GM12801 (cell line): ENCODE measurements around the gene AGPAT3.

Experiments
- TF ChIP-seq, protein P1 (sequence below): IDR thresholded peaks from one replicate; pipeline ENCODE4 v1.5.1; 2011; ENCODE audit warnings: control low read depth; ENCODE audit not compliant: insufficient read length; ENCODE audit errors: extremely low read depth

Gene AGPAT3

GRCh38 chr21:43926196-43926595 lies 61.2 kb downstream of the AGPAT3 start:
- TF ChIP-seq, protein P1, sequence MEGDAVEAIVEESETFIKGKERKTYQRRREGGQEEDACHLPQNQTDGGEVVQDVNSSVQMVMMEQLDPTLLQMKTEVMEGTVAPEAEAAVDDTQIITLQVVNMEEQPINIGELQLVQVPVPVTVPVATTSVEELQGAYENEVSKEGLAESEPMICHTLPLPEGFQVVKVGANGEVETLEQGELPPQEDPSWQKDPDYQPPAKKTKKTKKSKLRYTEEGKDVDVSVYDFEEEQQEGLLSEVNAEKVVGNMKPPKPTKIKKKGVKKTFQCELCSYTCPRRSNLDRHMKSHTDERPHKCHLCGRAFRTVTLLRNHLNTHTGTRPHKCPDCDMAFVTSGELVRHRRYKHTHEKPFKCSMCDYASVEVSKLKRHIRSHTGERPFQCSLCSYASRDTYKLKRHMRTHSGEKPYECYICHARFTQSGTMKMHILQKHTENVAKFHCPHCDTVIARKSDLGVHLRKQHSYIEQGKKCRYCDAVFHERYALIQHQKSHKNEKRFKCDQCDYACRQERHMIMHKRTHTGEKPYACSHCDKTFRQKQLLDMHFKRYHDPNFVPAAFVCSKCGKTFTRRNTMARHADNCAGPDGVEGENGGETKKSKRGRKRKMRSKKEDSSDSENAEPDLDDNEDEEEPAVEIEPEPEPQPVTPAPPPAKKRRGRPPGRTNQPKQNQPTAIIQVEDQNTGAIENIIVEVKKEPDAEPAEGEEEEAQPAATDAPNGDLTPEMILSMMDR = no peak

DNA sequence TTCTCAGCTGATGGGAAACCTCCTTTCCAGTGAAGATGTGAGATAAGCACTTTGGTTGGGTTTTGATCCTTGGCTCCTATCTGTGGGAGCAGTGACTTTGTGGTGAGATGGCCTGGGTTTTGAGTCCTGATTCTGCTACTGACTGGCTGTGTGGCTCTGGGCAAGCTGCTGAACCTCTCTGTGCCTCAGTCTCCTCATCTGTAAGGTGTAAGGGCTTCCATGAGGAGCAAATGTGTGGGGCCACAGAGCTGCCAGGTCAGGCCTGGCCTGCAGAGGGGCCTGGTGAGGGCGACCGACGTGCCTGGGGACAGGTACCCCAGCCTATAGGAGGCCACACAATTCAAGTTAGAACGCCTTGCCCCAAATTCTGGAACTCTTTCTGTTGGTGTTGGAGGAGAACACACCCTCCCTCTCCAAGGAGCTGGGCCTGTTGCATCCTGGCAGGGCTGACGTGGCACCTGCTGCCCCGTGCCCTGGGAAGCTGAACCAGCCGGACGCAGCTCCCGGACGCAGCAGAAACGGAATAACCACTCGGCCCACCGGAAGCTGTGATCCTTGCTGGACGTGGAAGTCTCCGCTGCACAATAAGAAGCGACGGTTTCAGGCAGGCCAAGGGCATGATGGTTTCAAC lies 62.7 kb downstream of the AGPAT3 start:
- TF ChIP-seq, protein P1 = no peak

GRCh38 chr21:43928222-43929125 lies 63.5 kb downstream of the AGPAT3 start:
- TF ChIP-seq, protein P1 = no peak

- TF ChIP-seq, protein P1 = no peak
Measured at GRCh38 chr21:43929217-43929971, 64.4 kb downstream of the AGPAT3 start.

DNA sequence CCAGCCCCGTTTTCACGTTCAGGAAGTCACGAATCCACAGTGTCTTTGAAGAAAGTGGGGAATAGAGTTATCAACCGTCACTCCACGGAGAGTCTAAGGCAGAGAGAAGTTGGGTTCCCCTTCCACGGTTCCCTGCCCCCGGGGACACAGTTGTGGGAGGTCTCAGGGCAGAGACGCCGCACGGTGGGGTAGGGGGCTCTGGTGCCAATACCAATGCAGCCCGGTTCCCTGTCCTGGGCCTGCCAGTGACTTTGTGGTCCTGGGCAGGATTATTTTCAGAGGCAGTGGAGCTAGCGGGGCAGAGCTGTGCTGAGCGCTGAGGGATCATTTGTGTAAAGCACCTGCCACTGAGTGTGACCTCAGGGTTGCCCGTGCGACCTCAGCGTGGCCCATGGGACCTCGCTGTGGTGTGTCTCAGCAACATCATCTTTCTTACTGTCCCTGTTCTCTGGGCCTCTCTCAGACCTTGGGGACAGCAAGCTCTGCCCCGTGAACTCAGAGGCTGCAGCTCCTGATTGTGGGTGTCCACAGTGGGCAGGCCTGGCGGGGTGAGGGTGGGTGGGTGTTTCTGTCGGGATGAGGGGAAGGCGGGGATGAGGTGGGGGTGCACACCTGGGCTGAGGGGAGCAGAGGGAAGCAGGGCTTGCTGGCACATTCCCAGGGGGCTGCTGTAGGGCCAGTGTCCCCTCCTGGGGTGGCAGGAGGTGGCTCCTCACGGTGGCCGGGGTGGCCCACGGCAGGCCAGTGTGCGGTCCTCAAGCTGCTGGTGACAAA lies 65.2 kb downstream of the AGPAT3 start:
- TF ChIP-seq, protein P1 = no peak

- TF ChIP-seq, protein P1 = no peak
Measured at GRCh38 chr21:43930848-43931375, 65.9 kb downstream of the AGPAT3 start.
